HepG2 (cell line): ENCODE results near the gene SP5. TPM values are rescaled to one million over a fixed set of nuclear protein-coding genes. Genes with fewer than 3 reads are reported as not detected.
A peak's percentile ranks its signal among the peaks of the same experiment; 100 is the strongest.

Experiments used
- BRD4 ChIP-seq: sonication (generic); formaldehyde crosslinking; IDR thresholded peaks from 2 replicates; pipeline ENCODE4 v1.4.0; 2020; ENCODE audit warnings: missing genetic modification reagents
- ELK4 ChIP-seq: sonication (generic); formaldehyde crosslinking; IDR thresholded peaks from 2 replicates; pipeline ENCODE4 v1.9.0; 2021; ENCODE audit warnings: missing genetic modification reagents, borderline replicate concordance
- ERF ChIP-seq: IDR thresholded peaks from 2 replicates; pipeline ENCODE4 v1.6.1; 2018; ENCODE audit warnings: missing biosample characterization, missing genetic modification reagents
- FOXC1 ChIP-seq: sonication (generic); formaldehyde crosslinking; IDR thresholded peaks from 2 replicates; pipeline ENCODE4 v1.8.0; 2022; ENCODE audit warnings: mild to moderate bottlenecking, missing genetic modification reagents, borderline replicate concordance
- GATA4 ChIP-seq: sonication (generic); IDR thresholded peaks from 2 replicates; pipeline ENCODE4 v1.6.1; 2016; ENCODE audit warnings: antibody characterized with exemption, low read depth, borderline replicate concordance
- GPN1 ChIP-seq: sonication (generic); formaldehyde crosslinking; IDR thresholded peaks from 2 replicates; pipeline ENCODE4 v1.5.1; 2020; ENCODE audit warnings: missing genetic modification reagents, borderline replicate concordance
- GRHL1 ChIP-seq: sonication (generic); formaldehyde crosslinking; conservative IDR thresholded peaks from 2 replicates; pipeline ENCODE4 v1.8.0; 2022; ENCODE audit warnings: missing genetic modification reagents
- MIER3 ChIP-seq: IDR thresholded peaks from 2 replicates; pipeline ENCODE4 v1.6.1; 2016; ENCODE audit warnings: missing compliant biosample characterization, borderline replicate concordance
- RARA ChIP-seq: IDR thresholded peaks from 2 replicates; pipeline ENCODE4 v1.6.1; 2016; ENCODE audit warnings: missing genetic modification reagents, missing compliant biosample characterization
- RXRB ChIP-seq: IDR thresholded peaks from 2 replicates; pipeline ENCODE4 v1.6.1; 2016; ENCODE audit warnings: borderline replicate concordance, missing genetic modification reagents, missing compliant biosample characterization
- SALL1 ChIP-seq: sonication (generic); formaldehyde crosslinking; IDR thresholded peaks from 2 replicates; pipeline ENCODE4 v1.8.0; 2022; ENCODE audit warnings: mild to moderate bottlenecking, missing genetic modification reagents
- SP5 ChIP-seq: IDR thresholded peaks from 2 replicates; pipeline ENCODE4 v1.6.1; 2016; ENCODE audit warnings: low read depth, borderline replicate concordance
- TSC22D2 ChIP-seq: sonication (generic); formaldehyde crosslinking; IDR thresholded peaks from 2 replicates; pipeline ENCODE4 v1.5.1; 2020; ENCODE audit warnings: missing genetic modification reagents, mild to moderate bottlenecking, borderline replicate concordance
- ZBTB33 ChIP-seq: sonication (generic); formaldehyde crosslinking; IDR thresholded peaks from 2 replicates; pipeline ENCODE4 v1.4.0; 2020; ENCODE audit warnings: missing genetic modification reagents
- ZBTB37 ChIP-seq: sonication (generic); formaldehyde crosslinking; IDR thresholded peaks from 2 replicates; pipeline ENCODE4 v1.4.0; 2020; ENCODE audit warnings: mild to moderate bottlenecking, missing genetic modification reagents
- ZIK1 ChIP-seq: sonication (generic); formaldehyde crosslinking; IDR thresholded peaks from 2 replicates; pipeline ENCODE4 v1.5.0; 2020; ENCODE audit warnings: mild to moderate bottlenecking, low read depth, missing genetic modification reagents, borderline replicate concordance
- ZNF101 ChIP-seq: sonication (generic); formaldehyde crosslinking; IDR thresholded peaks from 2 replicates; pipeline ENCODE4 v1.4.0; 2020; ENCODE audit warnings: mild to moderate bottlenecking, low read depth, missing genetic modification reagents, borderline replicate concordance
- ZNF337 ChIP-seq: sonication (generic); formaldehyde crosslinking; IDR thresholded peaks from 2 replicates; pipeline ENCODE4 v1.5.1; 2020; ENCODE audit warnings: missing genetic modification reagents, low read depth, mild to moderate bottlenecking, borderline replicate concordance
- ZNF629 ChIP-seq: sonication (generic); formaldehyde crosslinking; conservative IDR thresholded peaks from 2 replicates; pipeline ENCODE4 v1.5.0; 2020; ENCODE audit warnings: missing genetic modification reagents
- polyA plus RNA-seq, 8 experiments: library from polyadenylated mRNA; depleted of rRNA in 3 of 8; stranded (reverse) in 7 of 8; unstranded in 1 of 8; fragments of >200 nt; fragmentation: Illumina TruSeq in 4 of 8; extraction: Trizol in 4 of 8; gene quantifications; 2 replicates each; pipeline versions ENCODE4 v1.2.1 to v1.2.3, GENCODE V29; 2011 to 2016; ENCODE audit warnings: low read depth in 4 of 8, missing spikeins in 1 of 8, mixed read lengths in 1 of 8; ENCODE audit not compliant: insufficient read depth in 1 of 8
- total RNA-seq, 5 experiments: library from RNA; depleted of rRNA; stranded (reverse); fragments of >200 nt; fragmentation: Illumina TruSeq; extraction: Trizol; gene quantifications; 2 replicates each; pipeline ENCODE4 v1.2.3, GENCODE V29; 2016; ENCODE audit warnings: low read depth in 1 of 5
- TF ChIP-seq, protein P1 (sequence below): sonication (generic); formaldehyde crosslinking; IDR thresholded peaks from 2 replicates; pipeline ENCODE4 v1.4.0; 2020; ENCODE audit warnings: missing genetic modification reagents

Gene SP5
- total and polyA plus RNA-seq, 2 of the 13 experiments (the other 11 are each of a cell fraction or from before 2014, with no cell fraction given) = 50.8 to 119 TPM

GRCh38 chr2:170744248-170745002, 29.3 kb downstream of the SP5 start (continued):
- no peak for TF ChIP-seq GRHL1
- peak; percentile 65; the same call in 1 of the 2 replicates for TF ChIP-seq RXRB (CRISPR knock-in tag)
- peak; percentile 47; the same call in 1 of the 2 replicates for TF ChIP-seq SP5 (CRISPR knock-in tag)
- TF ChIP-seq, protein P1, sequence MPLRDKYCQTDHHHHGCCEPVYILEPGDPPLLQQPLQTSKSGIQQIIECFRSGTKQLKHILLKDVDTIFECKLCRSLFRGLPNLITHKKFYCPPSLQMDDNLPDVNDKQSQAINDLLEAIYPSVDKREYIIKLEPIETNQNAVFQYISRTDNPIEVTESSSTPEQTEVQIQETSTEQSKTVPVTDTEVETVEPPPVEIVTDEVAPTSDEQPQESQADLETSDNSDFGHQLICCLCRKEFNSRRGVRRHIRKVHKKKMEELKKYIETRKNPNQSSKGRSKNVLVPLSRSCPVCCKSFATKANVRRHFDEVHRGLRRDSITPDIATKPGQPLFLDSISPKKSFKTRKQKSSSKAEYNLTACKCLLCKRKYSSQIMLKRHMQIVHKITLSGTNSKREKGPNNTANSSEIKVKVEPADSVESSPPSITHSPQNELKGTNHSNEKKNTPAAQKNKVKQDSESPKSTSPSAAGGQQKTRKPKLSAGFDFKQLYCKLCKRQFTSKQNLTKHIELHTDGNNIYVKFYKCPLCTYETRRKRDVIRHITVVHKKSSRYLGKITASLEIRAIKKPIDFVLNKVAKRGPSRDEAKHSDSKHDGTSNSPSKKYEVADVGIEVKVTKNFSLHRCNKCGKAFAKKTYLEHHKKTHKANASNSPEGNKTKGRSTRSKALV (CRISPR knock-in tag) = no peak
- TF ChIP-seq BRD4 = no peak
- TF ChIP-seq SALL1 (CRISPR knock-in tag) = peak; percentile 38; the same call in 1 of the 2 replicates
- TF ChIP-seq ZNF337 (CRISPR knock-in tag) = no peak
- TF ChIP-seq ERF (CRISPR knock-in tag) = peak; percentile 61; the same call in 1 of the 2 replicates
- TF ChIP-seq RARA (CRISPR knock-in tag) = peak; percentile 34; the same call in 1 of the 2 replicates
- TF ChIP-seq ZNF629 = 0 out of 2 replicates have a peak, but pooled peaks have one; percentile 2
- TF ChIP-seq ZBTB37 = no peak
- no peak for TF ChIP-seq TSC22D2 (CRISPR knock-in tag)
- peak; percentile 83; the same call in 1 of the 2 replicates for TF ChIP-seq MIER3 (CRISPR knock-in tag)
- TF ChIP-seq GPN1 (CRISPR knock-in tag) = no peak
- peak; percentile 44; the same call in 1 of the 2 replicates for TF ChIP-seq FOXC1 (CRISPR knock-in tag)
- TF ChIP-seq ZNF101 (CRISPR knock-in tag) = no peak
- 0 out of 2 replicates have a peak, but pooled peaks have one; percentile 43 for TF ChIP-seq ZIK1 (CRISPR knock-in tag)
- peak; percentile 34; the same call in 1 of the 2 replicates for TF ChIP-seq GATA4
- TF ChIP-seq ELK4 = no peak
- TF ChIP-seq ZBTB33 (CRISPR knock-in tag) = peak; percentile 63; the same call in 1 of the 2 replicates
